ENCODE results near the gene PEAR1. TPM values are rescaled to one million over a fixed set of nuclear protein-coding genes. Genes with fewer than 3 reads are reported as not detected.

Gene PEAR1
- total and polyA plus RNA-seq, 2 of the 4 experiments (the other 2 are of a cell fraction), result 2.0 to 44.4 TPM

- TF ChIP-seq RCOR1 (IDR thresholded peaks at IDR 0.05; ENCODE audit: insufficient replicate concordance, low read length), result no peak
- no peak for TF ChIP-seq MXI1 (IDR thresholded peaks at IDR 0.05; ENCODE audit: borderline replicate concordance, low read depth, low read length)
- TF ChIP-seq MAZ (IDR thresholded peaks at IDR 0.05; ENCODE audit: borderline replicate concordance, low read depth, low read length), result peak; percentile 89
Measured at GRCh38 chr1:156892190-156893047, 1.1 kb upstream of the PEAR1 start (continued).

DNA sequence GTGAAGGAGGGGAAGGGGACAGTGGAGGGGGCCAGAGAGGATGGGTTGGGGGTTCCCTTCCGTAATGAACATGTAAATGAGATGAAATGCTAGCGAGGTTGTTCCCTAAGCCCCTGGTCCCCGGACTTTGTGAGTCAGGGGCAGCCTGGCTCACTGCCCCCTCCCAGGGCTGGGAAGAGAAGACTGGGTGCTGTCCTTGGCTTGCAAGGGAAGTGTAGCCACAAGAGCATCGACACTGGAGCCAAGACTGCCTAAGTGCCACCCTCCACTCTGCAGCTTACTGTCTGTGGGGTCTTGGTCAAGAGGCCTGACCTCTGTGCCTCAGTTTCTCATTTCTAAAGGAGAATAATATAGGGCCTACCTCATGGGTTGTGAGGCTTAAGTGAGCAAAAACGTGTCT, 483 bp downstream of the PEAR1 start:
- Histone ChIP-seq H3K9me1 (ENCODE audit: insufficient read depth, low read length) (peaks cover 21% of the 10 kb centered on the region), H4K91ac (ENCODE audit: insufficient read depth, low read depth, low read length) (peak overlapping the region; percentile 70), H2BK5ac (ENCODE audit: low read depth, low read length, poor library complexity, severe bottlenecking) (peak overlapping the region; percentile 92), H3K4me1 (ENCODE audit: control insufficient read depth, insufficient read depth, low read length) (peaks cover 38% of the 10 kb centered on the region), H3K4me2 (ENCODE audit: low read depth, low read length) (peak overlapping the region; percentile 90), H3K36me3 (ENCODE audit: control insufficient read depth, insufficient read depth, low read length) (no peaks in the 10 kb centered on the region), H3K4me3 (ENCODE audit: insufficient read depth, low read depth, low read length) (peak overlapping the region; percentile 52), H4K8ac (ENCODE audit: low read depth in 2 of 2, low read length in 2 of 2) (peak overlapping the region in 1 of 2 experiments; percentile 68; a peak in 3 of 4 replicates), H3K79me1 (ENCODE audit: low read depth in 1 of 2, low read length in 2 of 2) (peaks cover 11 to 53% of the 10 kb centered on the region in 2 experiments), H3K9me3 (ENCODE audit: control insufficient read depth, insufficient read depth, low read length) (no peaks in the 10 kb centered on the region), H3K9ac (ENCODE audit: low read depth, low read length) (peak overlapping the region; percentile 77), H2BK15ac (ENCODE audit: low read depth, low read length) (peak overlapping the region; percentile 91; the same call in 2 of the 3 replicates), H2BK20ac (ENCODE audit: low read depth, low read length) (peak overlapping the region; percentile 13; the same call in 1 of the 2 replicates), H3K4ac (ENCODE audit: low read depth, low read length) (peak overlapping the region; percentile 76), H3K14ac (replicated peaks; ENCODE audit: low read depth, low read length) (peak overlapping the region; percentile 41), H2AK9ac (replicated peaks; ENCODE audit: low read depth, low read length, poor library complexity) (peak overlapping the region; percentile 96), H3K56ac (ENCODE audit: extremely low read depth, insufficient read depth, low read length) (no peak overlapping the region), H3K27ac (ENCODE audit: insufficient read depth, low read length) (peak overlapping the region; percentile 68), H4K5ac (ENCODE audit: low read depth, low read length) (peak overlapping the region; percentile 55), H2BK120ac (ENCODE audit: low read depth, low read length) (peak overlapping the region; percentile 71; the same call in 1 of the 2 replicates), H3K18ac (ENCODE audit: low read depth, low read length) (peak overlapping the region; percentile 27; the same call in 1 of the 2 replicates), H2AFZ (replicated peaks; ENCODE audit: low read length, poor library complexity) (peak overlapping the region; percentile 84), H2AK5ac (ENCODE audit: low read depth, low read length) (peak overlapping the region; percentile 41), H3K23ac (ENCODE audit: low read depth, low read length) (peak overlapping the region; percentile 26), H4K20me1 (ENCODE audit: insufficient read depth, low read length) (peaks cover 2% of the 10 kb centered on the region; the same call in 1 of the 2 replicates), H3K27me3 (ENCODE audit: control insufficient read depth, insufficient read depth, low read length) (no peaks in the 10 kb centered on the region; the same call in none of the 2 replicates)
- POLR2A ChIA-PET (ENCODE audit: unreplicated experiment), result no interaction called here
- TF ChIP-seq CEBPB (IDR thresholded peaks at IDR 0.05; ENCODE audit: low read depth, low read length) (no peak), NFE2L2 (IDR thresholded peaks at IDR 0.05; ENCODE audit: low read depth, low read length) (no peak), POLR2A (IDR thresholded peaks at IDR 0.05; ENCODE audit: low read depth, low read length) (no peak)
- in situ Hi-C loops (cut with MboI; ENCODE audit: low sequenced_read_pairs) (loop anchor here (5.0 kb wide), 1 partner anchor 33 kb away; no protein-coding TSS in a partner anchor), dilution Hi-C loops (cut with HindIII; ENCODE audit: low sequenced_read_pairs, unreplicated experiment) (no loop called here), intact Hi-C loops (cut with micrococcal nuclease) (no loop called here)
- DNase-seq, result no peak
- CTCF ChIA-PET, result no interaction called here
- WGBS, 2 experiments (ENCODE audit: extremely low coverage in 2 of 2, insufficient read length in 1 of 2), result 14% methylated on average over 1 of the region's 5 CpGs; no CpG with 5 or more reads in 1 of the 2 experiments
- no peak for ATAC-seq (ENCODE audit: low read depth)
- no TSS peak for BruUV-seq (replicated peaks)

All from IMR-90 (cell line).